Panc1 (cell line): ENCODE results near the gene GYG2. TPM values are rescaled to one million over a fixed set of nuclear protein-coding genes. Genes with fewer than 3 reads are reported as not detected.

Experiments used
- ATAC-seq: fragments of 200-7000 bp; cut with Tn5 transposase; 2 replicates; pipeline ENCODE4 v1.9.1; 2020; ENCODE audit warnings: mild to moderate bottlenecking, moderate library complexity
- BruUV-seq: library from RNA; stranded (reverse); fragments of 400-500 nt; replicated peaks from 2 replicates; lab custom pipeline; 2021; lab: Mats Ljungman, UMichigan
- CTCF ChIA-PET: fragments of 300-600 bp; sonication (Branson Sonifier 250); formaldehyde crosslinking; loops from one replicate; lab custom pipeline; 2022; ENCODE audit warnings: antibody characterized with exemption; lab: Charles Lee
- POLR2A ChIA-PET: fragments of 300-600 bp; sonication (Branson Sonifier 250); formaldehyde crosslinking; loops from one replicate; lab custom pipeline; 2022; ENCODE audit warnings: antibody characterized with exemption; lab: Charles Lee
- DNase-seq: peaks from one replicate; pipeline ENCODE4 v3.0.0-alpha.2; 2010; ENCODE audit warnings: low read depth, low spot score
- H3K27ac ChIP-seq: 2 replicates; pipeline ENCODE4 v1.5.1; 2011; ENCODE audit warnings: mild to moderate bottlenecking, low read length, inconsistent platforms
- H3K27me3 ChIP-seq: fragments of 200-500 bp; sonication (Bioruptor generic); 2 replicates; pipeline ENCODE4 v1.6.0; 2014; ENCODE audit warnings: low read length, inconsistent platforms; ENCODE audit not compliant: control insufficient read depth, insufficient read depth
- H3K36me3 ChIP-seq: fragments of 200-500 bp; sonication (Bioruptor generic); 2 replicates; pipeline ENCODE4 v1.5.1; 2014; ENCODE audit warnings: inconsistent platforms, mild to moderate bottlenecking, low read length, moderate library complexity; ENCODE audit not compliant: control insufficient read depth, insufficient read depth
- H3K4me1 ChIP-seq: 2 replicates; pipeline ENCODE4 v1.5.1; 2011; ENCODE audit warnings: inconsistent platforms, mild to moderate bottlenecking, low read length, moderate library complexity; ENCODE audit not compliant: control insufficient read depth, insufficient read depth
- H3K4me3 ChIP-seq, 2 experiments: 2 replicates each; pipeline ENCODE4 v1.5.1; 2011 to 2012; ENCODE audit warnings: low read depth in 2 of 2, low read length in 2 of 2, mild to moderate bottlenecking in 2 of 2, inconsistent platforms in 1 of 2, moderate library complexity in 1 of 2
- H3K9me3 ChIP-seq: fragments of 200-500 bp; sonication (Bioruptor generic); 2 replicates; pipeline ENCODE4 v1.5.1; 2014; ENCODE audit warnings: low read depth, mild to moderate bottlenecking, inconsistent platforms, low read length, moderate library complexity; ENCODE audit not compliant: control insufficient read depth, insufficient read depth
- POLR2AphosphoS5 ChIP-seq: IDR thresholded peaks from 2 replicates; pipeline ENCODE4 v1.6.1; 2012; ENCODE audit warnings: mild to moderate bottlenecking, low read depth, low read length, moderate library complexity
- SIN3A ChIP-seq: IDR thresholded peaks from 2 replicates; pipeline ENCODE4 v1.6.1; 2012; ENCODE audit warnings: low read depth, mild to moderate bottlenecking, low read length, moderate library complexity, borderline replicate concordance; ENCODE audit not compliant: insufficient read depth
- TCF7L2 ChIP-seq: IDR thresholded peaks from 2 replicates; pipeline ENCODE4 v1.6.1; 2011; ENCODE audit warnings: mild to moderate bottlenecking, low read depth, low read length, inconsistent platforms
- in situ Hi-C: cut with HindIII; loops from 2 replicates; pipeline ENCODE4 v1.10.0; 2016; ENCODE audit warnings: low sequenced_read_pairs, low pct_unique_long_range_greater_than_20kb
- intact Hi-C: fragments of 100-400 bp; cut with micrococcal nuclease; formaldehyde crosslinking; loops from one replicate; pipeline ENCODE4 v1.10.0; 2022; ENCODE audit not compliant: unreplicated experiment
- total RNA-seq: library from RNA; stranded (reverse); gene quantifications from one replicate; pipeline ENCODE4 v1.2.1, GENCODE V29; 2021; ENCODE audit not compliant: unreplicated experiment
- TF ChIP-seq, protein P1 (sequence below): fragments of 450-650 bp; IDR thresholded peaks from 2 replicates; pipeline ENCODE4 v1.5.1; 2017; ENCODE audit warnings: mild to moderate bottlenecking
- TF ChIP-seq, protein P2 (sequence below), 2 experiments: IDR thresholded peaks; 2 replicates each; pipeline ENCODE4 v1.6.1; 2011 to 2012; ENCODE audit warnings: low read depth in 2 of 2, control low read depth in 1 of 2, low read length in 1 of 2, mild to moderate bottlenecking in 1 of 2, moderate library complexity in 1 of 2; ENCODE audit not compliant: insufficient read depth in 1 of 2

The GYG2 gene
- total RNA-seq, 1 experiment from 2014 or later: 0.85 TPM

DNA sequence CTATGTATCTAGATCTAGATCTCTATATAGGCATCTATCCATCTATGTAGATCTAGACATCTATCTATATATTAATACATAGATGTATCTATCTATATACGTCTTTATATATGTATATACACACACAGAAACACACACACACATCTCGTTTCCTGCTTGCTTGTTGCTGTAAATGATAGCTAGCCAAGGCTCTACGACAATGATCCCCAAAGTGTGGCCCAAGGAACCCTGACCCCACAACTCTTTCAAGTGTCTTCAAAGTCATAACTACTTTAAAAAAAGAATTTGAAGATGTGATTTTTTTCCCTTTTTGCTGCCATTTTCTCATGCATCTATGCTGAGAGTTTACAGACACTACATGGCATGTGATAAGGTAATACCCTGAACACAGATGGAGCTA, 28.8 kb downstream of the GYG2 start:
- in situ Hi-C loops: no loop called here
- H3K27ac ChIP-seq: no peak overlapping the region
- BruUV-seq: no TSS peak
- H3K4me1 ChIP-seq: no peaks in the 10 kb centered on the region
- H3K36me3 ChIP-seq: no peaks in the 10 kb centered on the region
- no peak overlapping the region for H3K4me3 ChIP-seq
- ATAC-seq: no peak
- POLR2A ChIA-PET: no interaction called here
- intact Hi-C loops: no loop called here
- TF ChIP-seq, protein P1, sequence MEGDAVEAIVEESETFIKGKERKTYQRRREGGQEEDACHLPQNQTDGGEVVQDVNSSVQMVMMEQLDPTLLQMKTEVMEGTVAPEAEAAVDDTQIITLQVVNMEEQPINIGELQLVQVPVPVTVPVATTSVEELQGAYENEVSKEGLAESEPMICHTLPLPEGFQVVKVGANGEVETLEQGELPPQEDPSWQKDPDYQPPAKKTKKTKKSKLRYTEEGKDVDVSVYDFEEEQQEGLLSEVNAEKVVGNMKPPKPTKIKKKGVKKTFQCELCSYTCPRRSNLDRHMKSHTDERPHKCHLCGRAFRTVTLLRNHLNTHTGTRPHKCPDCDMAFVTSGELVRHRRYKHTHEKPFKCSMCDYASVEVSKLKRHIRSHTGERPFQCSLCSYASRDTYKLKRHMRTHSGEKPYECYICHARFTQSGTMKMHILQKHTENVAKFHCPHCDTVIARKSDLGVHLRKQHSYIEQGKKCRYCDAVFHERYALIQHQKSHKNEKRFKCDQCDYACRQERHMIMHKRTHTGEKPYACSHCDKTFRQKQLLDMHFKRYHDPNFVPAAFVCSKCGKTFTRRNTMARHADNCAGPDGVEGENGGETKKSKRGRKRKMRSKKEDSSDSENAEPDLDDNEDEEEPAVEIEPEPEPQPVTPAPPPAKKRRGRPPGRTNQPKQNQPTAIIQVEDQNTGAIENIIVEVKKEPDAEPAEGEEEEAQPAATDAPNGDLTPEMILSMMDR: no peak
- no peak for TF ChIP-seq SIN3A
- no peak for TF ChIP-seq POLR2AphosphoS5
- no peak for TF ChIP-seq TCF7L2
- TF ChIP-seq, protein P2, sequence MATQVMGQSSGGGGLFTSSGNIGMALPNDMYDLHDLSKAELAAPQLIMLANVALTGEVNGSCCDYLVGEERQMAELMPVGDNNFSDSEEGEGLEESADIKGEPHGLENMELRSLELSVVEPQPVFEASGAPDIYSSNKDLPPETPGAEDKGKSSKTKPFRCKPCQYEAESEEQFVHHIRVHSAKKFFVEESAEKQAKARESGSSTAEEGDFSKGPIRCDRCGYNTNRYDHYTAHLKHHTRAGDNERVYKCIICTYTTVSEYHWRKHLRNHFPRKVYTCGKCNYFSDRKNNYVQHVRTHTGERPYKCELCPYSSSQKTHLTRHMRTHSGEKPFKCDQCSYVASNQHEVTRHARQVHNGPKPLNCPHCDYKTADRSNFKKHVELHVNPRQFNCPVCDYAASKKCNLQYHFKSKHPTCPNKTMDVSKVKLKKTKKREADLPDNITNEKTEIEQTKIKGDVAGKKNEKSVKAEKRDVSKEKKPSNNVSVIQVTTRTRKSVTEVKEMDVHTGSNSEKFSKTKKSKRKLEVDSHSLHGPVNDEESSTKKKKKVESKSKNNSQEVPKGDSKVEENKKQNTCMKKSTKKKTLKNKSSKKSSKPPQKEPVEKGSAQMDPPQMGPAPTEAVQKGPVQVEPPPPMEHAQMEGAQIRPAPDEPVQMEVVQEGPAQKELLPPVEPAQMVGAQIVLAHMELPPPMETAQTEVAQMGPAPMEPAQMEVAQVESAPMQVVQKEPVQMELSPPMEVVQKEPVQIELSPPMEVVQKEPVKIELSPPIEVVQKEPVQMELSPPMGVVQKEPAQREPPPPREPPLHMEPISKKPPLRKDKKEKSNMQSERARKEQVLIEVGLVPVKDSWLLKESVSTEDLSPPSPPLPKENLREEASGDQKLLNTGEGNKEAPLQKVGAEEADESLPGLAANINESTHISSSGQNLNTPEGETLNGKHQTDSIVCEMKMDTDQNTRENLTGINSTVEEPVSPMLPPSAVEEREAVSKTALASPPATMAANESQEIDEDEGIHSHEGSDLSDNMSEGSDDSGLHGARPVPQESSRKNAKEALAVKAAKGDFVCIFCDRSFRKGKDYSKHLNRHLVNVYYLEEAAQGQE (IDR thresholded peaks at IDR 0.05; ENCODE audit: insufficient read depth in 1 of 2, low read depth in 2 of 2, low read length in 1 of 2): no peak
- CTCF ChIA-PET: no interaction called here
- no peaks in the 10 kb centered on the region for H3K9me3 ChIP-seq
- no peak for DNase-seq
- H3K27me3 ChIP-seq: no peaks in the 10 kb centered on the region

DNA sequence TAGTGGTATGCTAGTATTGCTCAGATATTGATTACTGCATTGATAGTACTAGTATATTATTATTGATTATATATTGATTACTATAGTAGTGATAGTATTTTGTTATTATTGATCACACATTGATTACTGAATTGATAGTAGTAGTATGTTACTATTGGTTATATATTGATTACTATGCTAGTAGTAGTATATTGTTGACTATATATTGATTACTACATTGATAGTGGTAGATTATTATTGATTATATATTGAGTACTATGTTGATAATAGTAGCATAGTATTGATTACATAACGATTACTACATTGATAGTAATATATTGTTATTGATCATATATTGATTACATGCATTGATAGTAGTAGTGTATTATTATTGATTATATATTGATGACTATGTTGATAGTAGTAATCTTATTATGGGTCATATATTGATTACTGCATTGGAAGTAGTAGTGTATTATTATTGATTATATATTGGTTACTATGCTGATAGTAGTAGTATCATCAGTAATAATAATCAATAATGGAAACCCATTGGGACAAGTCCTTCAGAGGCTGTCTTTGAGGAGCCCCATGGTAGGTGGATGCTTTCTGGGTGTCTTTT, 30.6 kb downstream of the GYG2 start:
- Histone ChIP-seq H3K27ac (no peak overlapping the region), H3K36me3 (no peaks in the 10 kb centered on the region), H3K27me3 (no peaks in the 10 kb centered on the region), H3K4me3 (no peak overlapping the region), H3K4me1 (no peaks in the 10 kb centered on the region), H3K9me3 (no peaks in the 10 kb centered on the region)
- ATAC-seq (no peak), DNase-seq (no peak)
- intact Hi-C loops: no loop called here
- CTCF ChIA-PET: no interaction called here
- POLR2A ChIA-PET: no interaction called here
- BruUV-seq: no TSS peak
- TF ChIP-seq, protein P1: no peak
- TF ChIP-seq POLR2AphosphoS5 (no peak), SIN3A (no peak), TCF7L2 (no peak)
- TF ChIP-seq, protein P2 (IDR thresholded peaks at IDR 0.05; ENCODE audit: insufficient read depth in 1 of 2, low read depth in 2 of 2, low read length in 1 of 2): no peak
- in situ Hi-C loops: no loop called here
